HepG2 (cell line): ENCODE data around the gene WWC1. TPM values are rescaled to one million over a fixed set of nuclear protein-coding genes. Genes with fewer than 3 reads are reported as not detected.

ENCODE experiments used
- BORCS8-MEF2B ChIP-seq: sonication (generic); formaldehyde crosslinking; IDR thresholded peaks from 2 replicates; pipeline ENCODE4 v1.8.0; 2022; ENCODE audit warnings: mild to moderate bottlenecking, missing genetic modification reagents
- ELF3 ChIP-seq: IDR thresholded peaks from 2 replicates; pipeline ENCODE4 v1.6.1; 2016; ENCODE audit warnings: missing genetic modification reagents, missing compliant biosample characterization
- FOXP4 ChIP-seq: sonication (generic); formaldehyde crosslinking; IDR thresholded peaks from 2 replicates; pipeline ENCODE4 v1.4.0; 2020; ENCODE audit warnings: missing genetic modification reagents
- HMGXB3 ChIP-seq: sonication (generic); formaldehyde crosslinking; IDR thresholded peaks from 2 replicates; pipeline ENCODE4 v1.4.0; 2020; ENCODE audit warnings: missing genetic modification reagents, borderline replicate concordance
- KLF9 ChIP-seq: IDR thresholded peaks from 2 replicates; pipeline ENCODE4 v1.6.1; 2016; ENCODE audit warnings: low read depth
- MBD4 ChIP-seq: IDR thresholded peaks from 2 replicates; pipeline ENCODE4 v1.6.1; 2012; ENCODE audit warnings: low read length, inconsistent platforms, borderline replicate concordance
- MIER2 ChIP-seq: IDR thresholded peaks from 2 replicates; pipeline ENCODE4 v1.6.1; 2016; ENCODE audit warnings: missing biosample characterization, missing genetic modification reagents
- NCOA1 ChIP-seq: sonication (generic); formaldehyde crosslinking; IDR thresholded peaks from 2 replicates; pipeline ENCODE4 v1.9.0; 2021; ENCODE audit warnings: missing genetic modification reagents
- ZNF224 ChIP-seq: sonication (generic); formaldehyde crosslinking; IDR thresholded peaks from 2 replicates; pipeline ENCODE4 v1.5.0; 2020; ENCODE audit warnings: mild to moderate bottlenecking, missing genetic modification reagents
- ZNF407 ChIP-seq: sonication (generic); formaldehyde crosslinking; IDR thresholded peaks from one replicate; pipeline ENCODE4 v1.5.1; 2020; ENCODE audit warnings: mild to moderate bottlenecking, missing genetic modification reagents; ENCODE audit errors: not compliant biosample characterization
- ZNF674 ChIP-seq: sonication (generic); formaldehyde crosslinking; IDR thresholded peaks from 2 replicates; pipeline ENCODE4 v1.5.0; 2020; ENCODE audit warnings: low read depth, mild to moderate bottlenecking, missing genetic modification reagents
- ZNF678 ChIP-seq: sonication (generic); formaldehyde crosslinking; IDR thresholded peaks from 2 replicates; pipeline ENCODE4 v1.4.0; 2020; ENCODE audit warnings: mild to moderate bottlenecking, missing genetic modification reagents
- ZNF703 ChIP-seq: sonication (generic); formaldehyde crosslinking; IDR thresholded peaks from 2 replicates; pipeline ENCODE4 v1.5.1; 2020; ENCODE audit warnings: missing genetic modification reagents, mild to moderate bottlenecking, moderate library complexity, borderline replicate concordance
- ZNF761 ChIP-seq: sonication (generic); formaldehyde crosslinking; conservative IDR thresholded peaks from 2 replicates; pipeline ENCODE4 v1.4.0; 2020; ENCODE audit warnings: mild to moderate bottlenecking, missing genetic modification reagents
- ZNF772 ChIP-seq: sonication (generic); formaldehyde crosslinking; IDR thresholded peaks from 2 replicates; pipeline ENCODE4 v1.5.0; 2020; ENCODE audit warnings: mild to moderate bottlenecking, missing genetic modification reagents
- polyA plus RNA-seq, 8 experiments: library from polyadenylated mRNA; depleted of rRNA in 3 of 8; stranded (reverse) in 7 of 8; unstranded in 1 of 8; fragments of >200 nt; fragmentation: Illumina TruSeq in 4 of 8; extraction: Trizol in 4 of 8; gene quantifications; 2 replicates each; pipeline versions ENCODE4 v1.2.1 to v1.2.3, GENCODE V29; 2011 to 2016; ENCODE audit warnings: low read depth in 4 of 8, missing spikeins in 1 of 8, mixed read lengths in 1 of 8; ENCODE audit not compliant: insufficient read depth in 1 of 8
- total RNA-seq, 5 experiments: library from RNA; depleted of rRNA; stranded (reverse); fragments of >200 nt; fragmentation: Illumina TruSeq; extraction: Trizol; gene quantifications; 2 replicates each; pipeline ENCODE4 v1.2.3, GENCODE V29; 2016; ENCODE audit warnings: low read depth in 1 of 5

The WWC1 gene
- total and polyA plus RNA-seq, 2 of the 13 experiments (the other 11 are each of a cell fraction or from before 2014, with no cell fraction given): 8.3 to 17.9 TPM

GRCh38 chr5:168364750-168365550, 73.5 kb downstream of the WWC1 start (continued):
- TF ChIP-seq ZNF407 (CRISPR knock-in tag) (no peak), ZNF678 (no peak), KLF9 (CRISPR knock-in tag) (no peak), HMGXB3 (CRISPR knock-in tag) (no peak), MBD4 (no peak), ZNF703 (CRISPR knock-in tag) (no peak), MIER2 (CRISPR knock-in tag) (peak; percentile 81), FOXP4 (CRISPR knock-in tag) (no peak), ZNF761 (CRISPR knock-in tag) (no peak), ZNF772 (0 out of 2 replicates have a peak, but pooled peaks have one; percentile 51), ELF3 (CRISPR knock-in tag) (no peak), ZNF674 (CRISPR knock-in tag) (no peak), ZNF224 (CRISPR knock-in tag) (0 out of 2 replicates have a peak, but pooled peaks have one; percentile 54), NCOA1 (no peak), BORCS8-MEF2B (CRISPR knock-in tag) (no peak)
